Ascending aorta (tissue), 2 donors: Measurements from ENCODE around the gene SPATA17. TPM values are rescaled to one million over a fixed set of nuclear protein-coding genes. Genes with fewer than 3 reads are reported as not detected.

ENCODE experiments used
- DNase-seq, 2 donors: peaks; one replicate each; pipeline ENCODE4 v3.0.0-alpha.2; 2019; ENCODE audit warnings: low spot score in 2 of 2
- H3K27ac ChIP-seq, 2 donors: fragments of 200-600 bp; sonication (generic); one replicate each; pipeline ENCODE4 v1.5.1; 2016 to 2017; ENCODE audit warnings: mild to moderate bottlenecking in 1 of 2
- H3K27me3 ChIP-seq: fragments of 200-600 bp; sonication (generic); one replicate; pipeline ENCODE4 v1.5.1; 2017
- H3K36me3 ChIP-seq, 2 donors: fragments of 200-600 bp; sonication (generic); one replicate each; pipeline ENCODE4 v1.5.1; 2016
- H3K4me1 ChIP-seq, 2 donors: fragments of 200-600 bp; sonication (generic); one replicate each; pipeline ENCODE4 v1.5.1; 2016 to 2017; ENCODE audit warnings: mild to moderate bottlenecking in 1 of 2
- H3K4me3 ChIP-seq, 2 donors: fragments of 200-600 bp; sonication (generic); one replicate each; pipeline ENCODE4 v1.5.1; 2016 to 2017; ENCODE audit warnings: mild to moderate bottlenecking in 1 of 2
- H3K9me3 ChIP-seq, 2 donors: fragments of 200-600 bp; sonication (generic); one replicate each; pipeline ENCODE4 v1.5.1; 2016
- intact Hi-C: fragments of 100-400 bp; cut with DNase I; formaldehyde crosslinking; loops from one replicate; pipeline ENCODE4 v1.15.1; 2023
- total RNA-seq: library from RNA; depleted of rRNA; stranded (reverse); fragments of >200 nt; gene quantifications from one replicate; pipeline ENCODE4 v1.1.0, GENCODE V29; 2016
- TF ChIP-seq, protein P1 (sequence below), 3 experiments: fragments of 200-600 bp in 2 of 3; fragments of 450-650 bp in 1 of 3; sonication (generic) in 2 of 3; IDR thresholded peaks; one replicate each; pipeline ENCODE4 v1.5.1; 2016 to 2019; ENCODE audit warnings: antibody characterized with exemption in 3 of 3, mild to moderate bottlenecking in 1 of 3, moderate library complexity in 1 of 3

SPATA17 gene
- total RNA-seq, 1 donor from 2014 or later: not detected

- Histone ChIP-seq H3K27ac (no peak overlapping the region), H3K9me3 (no peaks in the 10 kb centered on the region), H3K27me3 (no peaks in the 10 kb centered on the region), H3K36me3 (no peaks in the 10 kb centered on the region), H3K4me3 (no peak overlapping the region), H3K4me1 (no peaks in the 10 kb centered on the region)
- no peak for DNase-seq
- intact Hi-C loops: no loop called here
- TF ChIP-seq, protein P1, sequence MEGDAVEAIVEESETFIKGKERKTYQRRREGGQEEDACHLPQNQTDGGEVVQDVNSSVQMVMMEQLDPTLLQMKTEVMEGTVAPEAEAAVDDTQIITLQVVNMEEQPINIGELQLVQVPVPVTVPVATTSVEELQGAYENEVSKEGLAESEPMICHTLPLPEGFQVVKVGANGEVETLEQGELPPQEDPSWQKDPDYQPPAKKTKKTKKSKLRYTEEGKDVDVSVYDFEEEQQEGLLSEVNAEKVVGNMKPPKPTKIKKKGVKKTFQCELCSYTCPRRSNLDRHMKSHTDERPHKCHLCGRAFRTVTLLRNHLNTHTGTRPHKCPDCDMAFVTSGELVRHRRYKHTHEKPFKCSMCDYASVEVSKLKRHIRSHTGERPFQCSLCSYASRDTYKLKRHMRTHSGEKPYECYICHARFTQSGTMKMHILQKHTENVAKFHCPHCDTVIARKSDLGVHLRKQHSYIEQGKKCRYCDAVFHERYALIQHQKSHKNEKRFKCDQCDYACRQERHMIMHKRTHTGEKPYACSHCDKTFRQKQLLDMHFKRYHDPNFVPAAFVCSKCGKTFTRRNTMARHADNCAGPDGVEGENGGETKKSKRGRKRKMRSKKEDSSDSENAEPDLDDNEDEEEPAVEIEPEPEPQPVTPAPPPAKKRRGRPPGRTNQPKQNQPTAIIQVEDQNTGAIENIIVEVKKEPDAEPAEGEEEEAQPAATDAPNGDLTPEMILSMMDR (IDR thresholded peaks at IDR 0.05): peak in 2 of 3 experiments; percentile 23 to 39
Measured at GRCh38 chr1:217660353-217661062, 29.4 kb downstream of the SPATA17 start.

GRCh38 chr1:217661407-217661806, 30.3 kb downstream of the SPATA17 start:
- no peaks in the 10 kb centered on the region for H3K9me3 ChIP-seq
- DNase-seq: no peak

DNA sequence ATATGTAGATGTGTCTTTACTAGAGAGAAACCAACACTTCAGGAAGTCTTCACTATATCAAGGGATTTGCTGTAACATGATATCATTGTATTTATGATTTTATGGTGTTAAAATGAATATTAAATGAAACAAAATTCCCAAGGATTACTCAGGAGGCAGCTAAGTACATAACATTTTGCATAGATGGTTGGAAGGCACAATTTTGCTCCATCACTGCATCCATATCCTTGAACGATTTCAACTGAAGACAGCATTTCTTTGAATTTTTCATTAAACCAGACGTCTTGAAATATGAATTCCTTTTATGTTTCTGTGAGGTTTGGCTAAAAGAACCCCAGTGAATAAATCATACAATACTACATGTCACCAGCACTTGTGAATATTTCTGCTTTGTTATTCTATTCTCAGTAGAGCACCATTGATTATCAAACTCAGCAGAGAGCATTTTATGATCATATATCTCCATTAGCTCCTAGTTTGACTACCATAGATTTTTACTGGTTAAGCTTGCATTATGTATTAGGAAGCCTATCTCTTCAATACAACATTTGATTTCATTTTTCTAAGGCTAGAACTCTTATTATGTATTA, 37.3 kb downstream of the SPATA17 start:
- intact Hi-C loops: no loop called here
- Histone ChIP-seq H3K9me3 (no peaks in the 10 kb centered on the region), H3K27ac (no peak overlapping the region), H3K4me1 (no peaks in the 10 kb centered on the region), H3K36me3 (no peaks in the 10 kb centered on the region), H3K27me3 (no peaks in the 10 kb centered on the region), H3K4me3 (no peak overlapping the region)
- no peak for DNase-seq
- TF ChIP-seq, protein P1 (IDR thresholded peaks at IDR 0.05): no peak

More at GRCh38 chr1:217661407-217661806, 30.3 kb downstream of the SPATA17 start:
- H3K4me1 ChIP-seq: no peaks in the 10 kb centered on the region
- no peaks in the 10 kb centered on the region for H3K36me3 ChIP-seq
- intact Hi-C loops: no loop called here
- no peak overlapping the region for H3K4me3 ChIP-seq
- no peaks in the 10 kb centered on the region for H3K27me3 ChIP-seq
- TF ChIP-seq, protein P1 (IDR thresholded peaks at IDR 0.05): no peak
- no peak overlapping the region for H3K27ac ChIP-seq

- TF ChIP-seq, protein P1 (IDR thresholded peaks at IDR 0.05): no peak
Measured at GRCh38 chr1:217673387-217673786, 42.2 kb downstream of the SPATA17 start.

GRCh38 chr1:217674028-217674729, 43.0 kb downstream of the SPATA17 start:
- intact Hi-C loops: no loop called here

More at GRCh38 chr1:217673387-217673786, 42.2 kb downstream of the SPATA17 start:
- Histone ChIP-seq H3K27ac (no peak overlapping the region), H3K36me3 (no peaks in the 10 kb centered on the region), H3K9me3 (no peaks in the 10 kb centered on the region), H3K4me3 (no peak overlapping the region), H3K27me3 (no peaks in the 10 kb centered on the region), H3K4me1 (no peaks in the 10 kb centered on the region)
- no peak for DNase-seq
- intact Hi-C loops: no loop called here

More at GRCh38 chr1:217674028-217674729, 43.0 kb downstream of the SPATA17 start:
- Histone ChIP-seq H3K36me3 (no peaks in the 10 kb centered on the region), H3K27ac (no peak overlapping the region), H3K4me3 (no peak overlapping the region), H3K4me1 (no peaks in the 10 kb centered on the region), H3K9me3 (no peaks in the 10 kb centered on the region), H3K27me3 (no peaks in the 10 kb centered on the region)
- TF ChIP-seq, protein P1 (IDR thresholded peaks at IDR 0.05): no peak
- DNase-seq: no peak
